GM21367 (cell line): ENCODE results near the gene NSF.
"Not testable (repeated sequence)": the region's sequence is repeated elsewhere in the genome, so short reads cannot be mapped to it uniquely, and the experiment has no call there.

ENCODE experiments used
- ATAC-seq: cut with Tn5 transposase; IDR thresholded peaks from one replicate; pipeline ENCODE4 v1.9.1; 2021; ENCODE audit not compliant: unreplicated experiment

NSF gene

DNA sequence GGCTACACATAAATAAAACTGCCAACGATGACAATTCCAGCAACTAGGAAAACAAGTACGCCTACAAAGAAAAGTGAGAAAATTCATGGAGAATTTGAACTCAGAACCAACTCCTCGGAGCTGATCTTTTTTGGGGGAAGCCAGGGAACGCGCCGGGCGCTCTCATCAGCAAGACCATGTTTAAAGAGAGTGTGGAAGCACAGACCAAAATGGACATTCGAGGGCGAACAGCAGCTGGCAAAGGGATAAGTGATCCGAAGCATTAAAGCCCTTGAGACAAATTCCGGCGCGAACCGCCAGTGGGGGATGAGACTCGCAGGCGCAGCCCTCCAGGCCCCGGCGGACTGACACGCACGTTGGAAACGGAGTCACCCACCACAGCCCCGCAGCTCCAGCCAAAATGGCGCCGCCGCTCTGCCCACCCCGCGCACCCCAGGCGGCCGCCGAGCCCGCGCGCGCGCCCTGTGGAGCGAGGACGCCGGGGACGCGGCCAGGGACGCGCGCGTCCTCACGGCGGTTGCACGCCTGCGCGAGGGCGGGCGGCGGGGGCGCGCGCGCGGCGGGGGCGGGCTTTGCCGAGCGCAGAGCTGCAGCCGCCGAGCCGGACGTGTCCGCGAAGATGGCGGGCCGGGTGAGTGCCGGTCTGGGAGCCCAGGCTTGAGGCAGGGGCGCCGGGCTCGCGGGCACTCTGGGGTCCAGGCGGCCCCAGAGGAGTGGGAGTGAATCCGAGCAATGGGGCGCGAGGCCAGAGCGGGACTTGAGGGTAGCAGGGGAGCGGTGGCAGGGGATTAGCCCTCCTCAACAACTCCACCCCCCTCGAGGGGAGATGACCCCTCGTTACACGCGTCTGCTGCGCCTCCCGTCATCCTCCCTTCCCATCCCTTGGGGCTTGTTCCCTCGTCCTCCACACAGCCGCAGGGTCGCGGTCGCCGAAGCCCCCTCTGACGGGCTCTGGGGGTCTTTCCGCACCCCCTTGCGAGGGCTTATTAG lies at the start of gene NSF:
NSF (plus strand) TSS at position 513 of the 990 bp plus-strand sequence; CDS start at position 620, 107 bp downstream.
- ATAC-seq, result peak; percentile 70

DNA sequence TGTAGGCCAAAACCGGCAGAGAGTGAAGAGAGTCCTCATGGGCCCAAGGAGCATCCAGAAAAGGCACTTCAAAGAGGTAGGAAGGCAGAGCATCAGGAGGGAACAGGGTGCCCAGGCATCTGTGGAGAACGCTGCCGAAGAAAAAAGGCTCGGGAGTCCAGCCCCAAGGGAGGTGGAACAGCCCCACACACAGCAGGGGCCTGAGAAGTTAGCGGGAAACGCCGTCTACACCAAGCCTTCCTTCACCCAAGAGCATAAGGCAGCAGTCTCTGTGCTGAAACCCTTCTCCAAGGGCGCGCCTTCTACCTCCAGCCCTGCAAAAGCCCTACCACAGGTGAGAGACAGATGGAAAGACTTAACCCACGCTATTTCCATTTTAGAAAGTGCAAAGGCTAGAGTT lies 41.9 kb upstream of the NSF start:
- not testable (repeated sequence) for ATAC-seq

DNA sequence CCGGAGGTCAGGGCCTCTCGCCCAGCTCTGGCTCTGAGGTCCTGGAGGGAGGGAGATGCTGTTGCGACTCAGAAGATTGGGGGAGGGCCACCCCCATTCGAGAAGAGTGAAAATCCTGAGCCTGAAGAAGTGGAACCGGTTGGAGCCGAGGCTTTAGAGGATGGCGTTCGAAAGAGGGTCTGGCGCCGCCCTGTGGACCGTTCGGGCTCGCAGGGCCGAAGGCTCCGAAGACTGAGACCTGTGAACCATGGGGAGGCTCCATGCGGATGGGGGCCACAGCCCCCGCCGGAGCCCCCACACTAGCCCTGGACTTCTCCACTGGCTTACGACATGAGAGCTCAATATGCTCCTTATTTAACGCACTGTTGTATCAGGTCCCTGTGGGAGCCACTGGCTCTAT lies 31.3 kb upstream of the NSF start:
- ATAC-seq, result not testable (repeated sequence)

DNA sequence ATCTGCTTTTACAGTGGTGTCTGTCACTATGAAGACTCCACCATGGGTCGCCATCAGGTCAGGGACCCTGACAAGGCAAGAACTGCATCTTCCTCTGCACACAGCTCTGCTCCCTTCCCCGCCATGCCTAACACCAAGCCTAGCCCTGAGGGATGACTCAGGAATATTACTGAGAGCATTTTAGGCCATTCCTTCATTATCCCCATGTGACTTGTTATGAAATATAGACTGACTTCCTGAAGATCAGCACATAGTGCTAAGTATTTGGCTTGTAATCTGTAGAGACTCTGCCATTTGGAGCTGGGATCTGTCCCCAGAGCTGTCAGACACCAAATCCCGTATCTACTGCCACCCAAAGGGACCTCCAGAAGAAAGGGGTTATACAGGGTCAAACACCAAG lies 30.4 kb upstream of the NSF start:
- ATAC-seq, result not testable (repeated sequence)

DNA sequence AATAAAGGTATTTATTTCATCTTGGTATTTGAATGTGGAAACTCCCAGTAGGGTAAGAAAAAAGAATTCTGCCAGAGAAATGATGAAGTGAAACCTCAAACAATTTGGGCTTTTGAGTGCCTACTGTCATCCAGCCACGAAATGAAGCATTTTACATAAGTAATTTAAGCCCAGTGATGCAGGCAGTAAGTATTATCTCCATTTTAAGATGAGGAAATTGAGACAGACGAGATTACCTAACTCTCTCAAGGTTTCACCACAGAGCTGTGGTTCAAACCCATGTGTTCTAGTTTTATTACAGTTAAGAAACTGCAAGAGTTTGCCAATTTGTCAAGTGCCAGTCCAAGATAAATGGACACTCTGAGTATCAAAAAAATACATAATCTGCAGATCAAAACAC lies 24.2 kb upstream of the NSF start:
- ATAC-seq, result not testable (repeated sequence)

GRCh38 chr17:46566980-46567379 lies 23.5 kb upstream of the NSF start:
- not testable (repeated sequence) for ATAC-seq

GRCh38 chr17:46571796-46572195 lies 18.7 kb upstream of the NSF start:
- not testable (repeated sequence) for ATAC-seq

DNA sequence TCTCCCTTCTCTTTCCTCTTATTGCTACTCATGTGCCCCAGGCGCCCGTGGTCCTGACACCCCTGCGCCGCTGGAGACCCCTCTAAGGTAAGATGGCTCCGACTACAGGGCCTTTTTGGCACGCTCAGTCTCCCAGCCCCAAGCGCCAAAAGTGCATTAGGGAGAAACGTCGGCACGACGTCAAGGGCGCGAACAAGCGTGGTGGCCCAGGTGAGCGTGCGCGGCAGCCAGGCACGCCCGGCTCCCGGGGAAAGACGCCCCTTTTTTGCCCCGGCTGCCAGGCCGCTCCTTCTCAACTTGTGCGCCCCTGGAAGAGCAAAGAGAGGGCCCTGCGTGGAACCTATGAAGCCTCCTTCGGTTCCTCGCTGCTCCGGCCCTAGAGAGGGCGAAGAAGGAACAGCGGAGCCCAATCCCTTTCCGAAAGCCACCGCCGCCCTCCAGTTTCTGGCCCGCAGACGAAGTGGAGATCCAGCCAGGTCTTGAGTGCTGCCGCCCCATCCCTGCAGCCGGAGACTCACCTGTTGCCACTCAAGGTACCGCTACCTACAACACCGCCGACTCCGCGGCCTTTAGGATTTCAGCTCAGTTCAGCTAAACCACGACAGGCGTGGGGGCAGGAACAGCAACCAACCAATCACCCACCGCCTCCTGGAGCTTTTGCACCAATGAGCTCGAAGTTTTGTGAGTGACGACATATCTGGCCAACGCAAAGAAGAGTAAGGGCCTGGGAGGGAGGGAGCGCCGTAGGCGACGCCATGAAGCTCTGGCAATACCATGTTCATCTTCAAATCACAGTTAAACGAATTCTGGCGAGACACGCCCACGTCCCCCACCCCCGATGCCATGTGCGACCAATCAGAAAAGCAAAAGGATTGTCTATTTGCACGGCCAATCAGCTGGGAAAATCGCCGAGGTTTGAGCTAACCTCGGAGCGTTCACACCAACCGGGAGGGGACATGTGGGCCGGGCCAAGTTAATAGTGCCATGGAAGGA lies 11.1 kb upstream of the NSF start, which contains the start of gene ARL17A:
ARL17A (minus strand) TSS at position 609 of the 993 bp plus-strand sequence. CDS start 3,369 bp downstream, outside the sequence.
- ATAC-seq, result peak; percentile 85

DNA sequence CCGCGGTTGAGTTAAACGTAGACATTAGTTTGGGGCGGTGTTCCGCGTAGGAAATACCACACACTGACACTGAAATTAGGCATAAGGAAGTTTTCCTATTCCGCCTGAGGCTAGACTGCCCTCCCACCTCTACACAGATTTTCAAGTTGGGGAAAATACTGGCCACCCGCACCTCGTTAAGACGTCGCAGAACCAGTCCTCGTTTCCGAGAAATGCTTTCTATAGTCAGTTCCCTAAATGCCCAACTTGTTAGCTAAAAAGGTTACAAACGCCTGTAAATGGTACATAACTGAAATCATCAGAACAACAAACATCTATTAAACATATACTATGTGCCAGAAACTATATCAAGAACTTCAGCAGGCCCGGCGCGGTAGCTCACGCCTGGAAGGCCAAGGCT lies 10.4 kb upstream of the NSF start:
- ATAC-seq, result not testable (repeated sequence)

- not testable (repeated sequence) for ATAC-seq
Observed at GRCh38 chr17:46585444-46585843, 5.0 kb upstream of the NSF start.

DNA sequence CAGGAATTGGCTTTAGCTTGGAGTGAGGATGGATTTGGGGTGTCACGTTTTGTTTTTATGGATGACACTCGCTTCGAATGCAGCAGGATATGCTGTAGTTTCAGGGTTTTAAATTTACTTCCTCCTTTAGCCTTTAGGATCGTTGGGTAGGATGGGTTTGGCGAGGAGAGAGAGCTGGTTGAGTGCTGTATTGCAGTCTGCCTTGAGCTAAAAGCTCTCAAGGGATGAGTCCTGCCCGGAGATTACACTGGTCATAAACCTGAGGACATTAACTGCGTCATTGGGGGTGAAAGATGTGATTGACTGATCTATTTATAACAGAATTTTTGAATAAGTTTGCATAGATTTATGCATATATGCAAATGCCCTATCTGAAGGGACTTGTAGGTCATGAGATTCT lies 863 bp downstream of the NSF start:
- not testable (repeated sequence) for ATAC-seq

DNA sequence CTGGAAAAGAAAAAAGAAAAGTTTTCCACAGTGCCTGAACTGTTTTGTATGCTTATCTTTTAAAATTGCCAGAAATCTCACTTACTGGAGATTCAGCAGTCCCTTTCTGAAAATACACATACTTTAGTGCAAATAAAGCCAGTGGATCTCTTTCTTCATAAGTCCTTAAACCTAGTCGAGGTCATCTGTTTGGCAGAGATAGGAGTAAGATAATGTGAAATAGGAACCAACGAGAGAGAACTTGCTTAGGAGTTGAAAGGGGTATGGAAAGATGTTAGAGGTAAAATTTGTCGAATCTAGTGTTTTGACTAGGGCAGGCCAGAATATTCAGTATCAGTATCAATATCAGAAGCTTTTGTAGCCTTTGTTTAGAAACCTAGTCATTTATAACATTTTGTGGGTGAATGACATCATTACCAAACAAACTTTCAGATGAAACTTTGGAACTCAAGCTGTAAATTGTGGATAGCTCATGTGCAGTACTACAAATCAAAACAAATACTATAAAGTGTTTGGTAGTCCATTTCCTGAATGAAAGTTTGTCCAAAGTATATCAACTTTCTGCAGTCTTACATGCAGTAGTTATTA lies 8.0 kb downstream of the NSF start:
- ATAC-seq, result not testable (repeated sequence)

GRCh38 chr17:46600767-46601166 lies 10.3 kb downstream of the NSF start:
- not testable (repeated sequence) for ATAC-seq

GRCh38 chr17:46603125-46603524 lies 12.7 kb downstream of the NSF start:
- ATAC-seq, result peak; percentile 81

GRCh38 chr17:46611304-46611703 lies 20.8 kb downstream of the NSF start:
- ATAC-seq, result not testable (repeated sequence)

DNA sequence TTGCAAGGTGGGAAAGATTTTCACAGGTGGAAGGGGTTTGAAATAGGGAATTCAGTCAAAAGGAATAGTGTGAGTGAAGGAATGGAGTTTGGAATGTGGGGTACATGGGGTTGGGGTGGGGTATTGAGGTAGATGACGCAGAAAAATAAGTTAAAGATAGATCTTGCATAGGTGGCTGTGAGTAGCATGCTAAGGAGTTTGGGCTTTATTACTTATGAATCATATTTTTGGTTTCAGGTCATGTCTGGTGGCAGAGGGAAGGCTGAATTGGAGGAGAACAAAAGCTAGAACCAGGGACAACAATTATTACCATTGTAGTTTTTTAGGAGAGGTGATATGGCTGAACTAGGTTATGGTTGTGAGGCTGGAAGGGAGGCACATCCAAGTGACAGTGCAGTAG lies 23.4 kb downstream of the NSF start:
- not testable (repeated sequence) for ATAC-seq

DNA sequence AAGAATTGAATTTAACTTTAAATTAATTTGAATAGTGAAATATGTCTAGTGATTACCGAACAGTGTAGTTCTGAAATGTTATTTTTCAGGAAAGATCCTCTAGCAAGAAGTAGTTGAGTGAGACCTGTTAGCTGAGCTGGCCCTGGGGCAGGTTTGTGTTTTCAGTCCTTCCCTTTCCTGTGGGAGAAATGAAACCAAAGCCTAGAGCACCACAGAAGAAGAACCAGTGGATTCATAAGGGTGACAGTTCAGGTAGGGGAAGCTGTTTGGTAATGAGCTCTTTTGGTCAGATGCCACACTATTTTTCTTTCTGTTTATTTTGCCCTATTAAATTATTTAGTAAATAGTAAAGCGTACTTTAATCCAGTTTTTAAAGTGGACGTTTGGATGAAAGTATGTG lies 26.7 kb downstream of the NSF start:
- not testable (repeated sequence) for ATAC-seq

GRCh38 chr17:46618975-46619374 lies 28.5 kb downstream of the NSF start:
- not testable (repeated sequence) for ATAC-seq

- ATAC-seq, result not testable (repeated sequence)
Observed at GRCh38 chr17:46623790-46624189, 33.3 kb downstream of the NSF start.

GRCh38 chr17:46624726-46625125 lies 34.3 kb downstream of the NSF start:
- not testable (repeated sequence) for ATAC-seq

DNA sequence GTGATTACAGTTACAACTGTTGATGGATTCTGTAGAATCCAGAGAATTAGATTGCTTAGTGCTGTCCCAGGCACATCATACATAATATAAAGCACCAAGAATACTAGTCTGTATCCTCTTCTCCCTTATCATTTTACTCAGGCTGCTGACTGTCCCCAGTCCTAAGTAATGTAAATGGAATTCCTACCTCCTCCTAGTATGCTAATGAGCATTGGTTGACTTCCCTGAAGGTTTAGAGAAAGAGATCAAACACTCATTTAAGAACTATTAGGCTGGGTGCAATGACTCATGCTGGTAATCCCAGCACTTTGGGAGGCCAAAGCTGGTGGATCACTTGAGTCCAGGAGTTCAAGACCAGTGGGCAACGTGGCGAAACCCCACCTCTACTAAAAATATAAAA lies 37.0 kb downstream of the NSF start:
- not testable (repeated sequence) for ATAC-seq
